Fibroblast of skin of back (primary cell): Measurements from ENCODE around the gene DBN1.
"Not testable (repeated sequence)": the region's sequence is repeated elsewhere in the genome, so short reads cannot be mapped to it uniquely, and the experiment has no call there.

Experiments used
- DNase-seq: peaks from one replicate; pipeline ENCODE4 v3.0.0-alpha.2; 2013

The DBN1 gene

GRCh38 chr5:177490992-177491391, 17.6 kb upstream of the DBN1 start:
- no peak for DNase-seq

- no peak for DNase-seq
Observed at GRCh38 chr5:177490311-177490991, 17.0 kb upstream of the DBN1 start.

GRCh38 chr5:177489119-177489716, 15.8 kb upstream of the DBN1 start:
- no peak for DNase-seq

- DNase-seq = no peak
Observed at GRCh38 chr5:177487975-177488374, 14.5 kb upstream of the DBN1 start.

- DNase-seq = no peak
Observed at GRCh38 chr5:177487144-177487543, 13.7 kb upstream of the DBN1 start.

- no peak for DNase-seq
Observed at GRCh38 chr5:177486256-177486655, 12.8 kb upstream of the DBN1 start.

- DNase-seq = not testable (repeated sequence)
Observed at GRCh38 chr5:177485753-177486152, 12.3 kb upstream of the DBN1 start.

GRCh38 chr5:177484902-177485549, 11.6 kb upstream of the DBN1 start:
- DNase-seq = no peak

GRCh38 chr5:177483994-177484901, 10.8 kb upstream of the DBN1 start:
- DNase-seq = no peak

- DNase-seq = no peak
Observed at GRCh38 chr5:177483042-177483441, 9.6 kb upstream of the DBN1 start.

- peak; percentile 27 for DNase-seq
Observed at GRCh38 chr5:177482359-177482795, 8.9 kb upstream of the DBN1 start.

GRCh38 chr5:177479774-177480173, 6.3 kb upstream of the DBN1 start:
- DNase-seq = no peak

GRCh38 chr5:177478711-177479646, 5.5 kb upstream of the DBN1 start:
- DNase-seq = no peak

GRCh38 chr5:177477701-177478477, 4.5 kb upstream of the DBN1 start:
- DNase-seq = no peak

- peak; percentile 76 for DNase-seq
Observed at GRCh38 chr5:177476531-177477233, 3.2 kb upstream of the DBN1 start.

GRCh38 chr5:177475563-177476427, 2.4 kb upstream of the DBN1 start:
- DNase-seq = no peak

- no peak for DNase-seq
Observed at GRCh38 chr5:177474846-177475562, 1.6 kb upstream of the DBN1 start.

- no peak for DNase-seq
Observed at GRCh38 chr5:177474002-177474476, 605 bp upstream of the DBN1 start.
